ENCODE measurements around the gene PGRMC2. TPM values are rescaled to one million over a fixed set of nuclear protein-coding genes. Genes with fewer than 3 reads are reported as not detected.

Gene PGRMC2, protein sequence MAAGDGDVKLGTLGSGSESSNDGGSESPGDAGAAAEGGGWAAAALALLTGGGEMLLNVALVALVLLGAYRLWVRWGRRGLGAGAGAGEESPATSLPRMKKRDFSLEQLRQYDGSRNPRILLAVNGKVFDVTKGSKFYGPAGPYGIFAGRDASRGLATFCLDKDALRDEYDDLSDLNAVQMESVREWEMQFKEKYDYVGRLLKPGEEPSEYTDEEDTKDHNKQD
- 57.4 and 79.4 TPM in 2 replicates for total RNA-seq

GRCh38 chr4:128287141-128287870 lies at the start of gene PGRMC2:
TSS of gene PGRMC2 (minus strand) at chr4:128287813. CDS start at chr4:128287790, 23 bp downstream.

Other genes with a start within 250 kb of the PGRMC2 start
- gene LARP1B, start 226.5 kb downstream of the PGRMC2 start, total RNA-seq = 17.2 and 18.9 TPM in 2 replicates